Activated naive CD4-positive, alpha-beta T cell treated with Interleukin-2 at 50 U/mL for 16 hours (primary cell): ENCODE results near the gene AP5M1.
"Not testable (repeated sequence)": the region's sequence is repeated elsewhere in the genome, so short reads cannot be mapped to it uniquely, and the experiment has no call there.

ENCODE experiments used
- DNase-seq: peaks from one replicate; pipeline ENCODE4 v3.0.0-alpha.2; 2020

AP5M1 gene

GRCh38 chr14:57268161-57269069, at the start of gene AP5M1, which contains the start of gene EXOC5:
TSS of gene AP5M1 (plus strand) at chr14:57268971. CDS start at chr14:57269315, 344 bp downstream.
TSS of gene EXOC5 (minus strand) at chr14:57268905. CDS start at chr14:57268648, 257 bp downstream.
- peak; percentile 92 for DNase-seq

- no peak for DNase-seq
These were observed 46.8 kb upstream of the AP5M1 start for GRCh38 chr14:57221931-57222330.

DNA sequence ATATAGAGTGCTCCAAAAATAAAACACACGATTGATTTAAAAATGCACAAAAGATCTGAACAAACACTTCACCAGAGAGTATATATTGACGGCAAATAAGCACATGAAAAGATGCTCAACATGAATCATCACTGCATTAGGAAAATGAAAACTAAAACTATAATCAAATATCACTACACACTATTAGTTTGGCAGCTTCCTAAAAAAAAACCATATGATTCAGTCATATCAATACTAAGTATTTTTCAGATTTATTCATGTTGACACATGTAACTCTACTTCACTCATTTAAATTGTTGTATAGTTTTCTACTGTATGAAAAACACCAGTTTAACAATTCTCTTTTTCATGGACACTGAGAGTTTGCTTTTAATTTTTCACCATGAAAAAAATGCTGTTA, 41.7 kb upstream of the AP5M1 start:
- no peak for DNase-seq

DNA sequence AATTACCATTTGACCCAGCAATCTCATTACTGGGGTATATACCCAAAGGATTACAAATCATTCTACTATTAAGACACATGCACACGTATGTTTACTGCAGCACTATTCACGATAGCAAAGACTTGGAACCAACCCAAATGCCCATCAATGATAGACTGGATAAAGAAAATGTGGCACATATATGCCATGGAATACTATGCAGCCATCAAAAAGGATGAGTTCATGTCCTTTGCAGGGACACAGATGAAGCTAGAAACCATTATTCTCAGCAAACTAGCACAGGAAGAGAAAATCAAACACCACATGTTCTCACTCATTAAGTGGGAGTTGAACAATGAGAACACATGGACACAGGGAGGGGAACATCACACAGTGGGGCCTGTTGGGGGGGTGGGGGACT, 40.5 kb upstream of the AP5M1 start:
- DNase-seq, result not testable (repeated sequence)

- DNase-seq, result no peak
These were observed 36.8 kb upstream of the AP5M1 start for GRCh38 chr14:57232006-57232405.

DNA sequence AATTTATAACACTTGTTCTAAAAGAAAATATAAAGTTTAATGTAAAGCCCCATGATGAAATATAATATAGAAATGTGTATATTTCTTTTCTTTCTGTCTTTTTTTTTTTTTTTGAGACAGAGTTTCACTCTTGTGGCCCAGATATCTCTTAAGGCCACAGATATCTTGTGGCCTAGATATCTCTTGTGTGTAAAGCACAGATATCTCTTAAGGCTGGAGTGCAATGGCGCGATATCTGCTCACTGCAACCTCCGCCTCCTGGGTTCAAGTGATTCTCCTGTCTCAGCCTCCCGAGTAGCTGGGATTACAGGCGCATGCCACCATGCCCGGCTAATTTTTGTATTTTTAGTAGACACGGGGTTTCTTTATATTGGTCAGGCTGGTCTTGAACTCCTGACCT, 28.7 kb upstream of the AP5M1 start:
- DNase-seq, result not testable (repeated sequence)

DNA sequence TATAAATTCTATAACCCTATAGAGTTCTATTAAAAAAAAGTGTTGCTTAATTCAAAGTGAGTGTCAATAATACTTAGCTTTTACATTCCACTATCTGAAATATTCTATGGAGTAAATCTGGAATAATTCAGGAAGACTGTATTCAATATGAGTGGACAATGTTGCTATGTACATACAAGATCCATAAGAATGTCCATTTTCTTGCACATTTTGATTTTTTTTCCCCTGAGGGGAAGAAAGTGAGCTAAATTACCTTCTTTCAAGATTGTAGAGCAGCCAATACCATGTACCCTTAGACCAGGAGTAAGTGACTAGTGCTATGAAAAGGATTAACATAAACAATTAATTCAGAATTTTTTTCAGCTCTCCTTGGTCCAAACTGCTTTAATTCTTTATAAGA, 25.5 kb upstream of the AP5M1 start:
- no peak for DNase-seq

DNA sequence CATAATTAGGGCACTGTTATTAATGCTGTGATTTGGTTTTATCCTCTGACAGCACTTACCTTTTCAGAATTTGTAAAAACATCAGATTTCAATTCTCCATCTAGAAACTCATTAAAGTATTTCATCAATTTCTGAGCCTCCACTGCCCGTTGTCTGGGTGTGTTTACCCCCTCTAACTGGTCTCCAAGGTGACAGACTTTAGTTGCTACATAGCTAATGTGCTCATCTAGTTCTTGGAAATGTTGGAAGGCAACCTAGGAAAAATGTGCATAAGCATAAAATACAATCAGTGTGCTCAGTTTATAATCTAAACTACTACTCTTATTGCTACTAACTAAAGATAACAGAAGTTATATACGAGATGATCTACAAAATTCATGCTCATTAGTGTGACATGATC, 24.7 kb upstream of the AP5M1 start:
- no peak for DNase-seq

DNA sequence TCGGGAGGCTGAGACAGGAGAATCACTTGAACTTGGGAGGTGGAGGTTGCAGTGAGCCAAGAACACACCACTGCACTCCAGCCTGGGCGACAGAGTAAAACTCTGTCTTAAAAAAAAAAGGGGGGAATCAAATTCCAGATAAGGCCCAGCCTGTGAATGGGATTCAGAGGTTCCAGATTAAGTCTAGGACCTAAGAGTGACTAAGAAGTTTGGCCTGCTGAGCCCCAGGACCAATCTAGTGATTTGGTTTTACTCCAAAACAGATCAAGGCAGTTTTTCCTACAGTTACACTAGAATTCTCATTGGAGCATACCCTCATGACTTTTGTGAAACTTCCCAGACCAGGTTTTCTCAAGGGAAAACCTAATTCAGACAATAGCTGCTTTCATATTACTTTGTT, 22.8 kb upstream of the AP5M1 start:
- no peak for DNase-seq

DNA sequence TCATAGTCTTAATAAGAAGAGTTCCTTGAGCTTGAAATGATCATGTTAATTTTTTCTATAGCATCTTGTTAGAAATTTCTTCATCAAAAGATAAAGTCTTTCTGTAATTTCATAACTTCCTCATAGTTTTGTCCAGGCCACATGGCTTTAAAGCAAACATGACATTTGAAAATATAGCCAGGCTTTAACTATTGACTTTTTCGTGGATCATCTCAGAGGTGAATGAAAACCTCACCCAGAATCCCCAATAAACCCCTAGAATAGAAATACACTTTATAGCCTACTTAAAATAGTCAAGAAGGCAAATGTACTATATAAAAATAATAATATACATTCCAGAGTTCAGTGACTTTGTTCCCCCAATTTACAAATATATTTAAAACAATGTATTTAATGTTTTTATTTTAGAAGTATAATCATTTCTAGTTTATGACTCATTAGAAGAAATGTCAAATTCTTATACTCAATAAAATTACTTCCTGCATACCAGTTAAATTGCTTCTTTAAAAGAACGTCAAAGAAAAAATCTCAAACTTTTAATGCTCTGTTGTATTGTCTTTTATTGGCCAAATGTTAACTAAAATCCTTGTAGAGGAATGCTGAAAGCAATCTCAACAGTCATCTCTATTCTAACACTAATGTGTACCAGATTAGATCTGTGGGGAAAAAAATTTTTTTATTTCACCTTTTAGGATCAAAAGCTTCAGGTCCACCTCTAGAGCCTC, 21.7 kb upstream of the AP5M1 start:
- no peak for DNase-seq

- no peak for DNase-seq
These were observed 13.9 kb upstream of the AP5M1 start for GRCh38 chr14:57254884-57255283.

GRCh38 chr14:57258221-57258620, 10.6 kb upstream of the AP5M1 start:
- not testable (repeated sequence) for DNase-seq

DNA sequence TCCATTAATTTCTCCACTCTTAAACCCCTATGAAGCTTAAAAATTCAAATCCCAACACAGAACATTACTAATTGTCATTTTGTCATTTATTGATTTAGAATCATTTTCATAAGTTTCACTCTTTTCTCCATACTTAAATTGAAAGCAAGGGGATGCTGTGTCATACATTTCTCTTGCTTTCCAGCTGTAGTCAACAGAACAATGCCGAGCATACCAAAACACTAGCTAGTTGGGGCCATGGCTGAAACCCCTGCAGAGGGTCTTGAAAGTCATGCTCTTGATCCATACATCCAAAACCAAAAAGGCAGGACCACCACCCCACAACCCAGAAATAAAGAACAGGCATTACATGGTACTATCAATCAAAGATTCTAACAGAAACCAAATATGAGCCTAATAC, 9.1 kb upstream of the AP5M1 start:
- DNase-seq, result no peak

DNA sequence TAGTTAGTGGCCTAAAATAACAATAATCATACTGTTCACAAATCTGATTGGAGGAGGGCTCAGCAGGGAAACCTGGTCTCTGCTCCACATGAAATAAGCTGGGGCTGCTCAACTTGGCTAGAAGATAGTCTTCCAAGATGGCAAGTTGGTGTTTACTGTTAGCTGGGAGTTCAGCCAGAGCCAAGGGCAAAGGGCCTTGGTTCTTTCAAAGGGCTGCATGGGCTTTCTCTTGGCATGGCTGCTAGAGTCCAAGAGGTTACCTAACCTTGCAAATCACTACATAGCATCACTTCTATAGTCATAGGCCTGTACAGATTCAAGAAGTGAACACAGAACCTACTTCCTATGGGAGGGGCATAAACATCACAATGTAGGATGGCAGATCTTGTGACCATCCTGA, 7.2 kb upstream of the AP5M1 start:
- DNase-seq, result no peak

- DNase-seq, result no peak
These were observed 6.7 kb upstream of the AP5M1 start for GRCh38 chr14:57262117-57262516.

- DNase-seq, result no peak
These were observed 2.7 kb upstream of the AP5M1 start for GRCh38 chr14:57266065-57266464.

GRCh38 chr14:57273236-57273635, 4.5 kb downstream of the AP5M1 start:
- DNase-seq, result no peak

DNA sequence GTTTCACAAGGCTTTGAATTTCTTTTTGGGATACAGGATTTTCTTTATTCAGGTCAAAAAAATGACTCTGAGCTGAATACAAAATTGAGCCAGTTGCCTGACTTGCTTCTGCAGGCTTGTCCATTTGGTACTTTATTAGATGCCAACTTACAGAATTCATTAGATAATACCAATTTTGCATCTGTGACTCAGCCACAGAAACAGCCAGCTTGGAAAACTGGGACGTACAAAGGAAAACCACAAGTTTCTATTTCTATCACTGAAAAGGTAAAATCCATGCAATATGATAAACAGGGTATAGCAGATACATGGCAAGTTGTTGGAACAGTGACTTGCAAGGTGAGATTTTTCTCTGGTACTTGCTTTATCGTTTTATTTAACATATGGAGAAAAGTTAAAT, 5.8 kb downstream of the AP5M1 start:
- DNase-seq, result no peak

- DNase-seq, result no peak
These were observed 6.4 kb downstream of the AP5M1 start for GRCh38 chr14:57275023-57275664.

- DNase-seq, result no peak
These were observed 8.3 kb downstream of the AP5M1 start for GRCh38 chr14:57277062-57277461.

GRCh38 chr14:57287745-57288144, 19.0 kb downstream of the AP5M1 start:
- DNase-seq, result no peak

DNA sequence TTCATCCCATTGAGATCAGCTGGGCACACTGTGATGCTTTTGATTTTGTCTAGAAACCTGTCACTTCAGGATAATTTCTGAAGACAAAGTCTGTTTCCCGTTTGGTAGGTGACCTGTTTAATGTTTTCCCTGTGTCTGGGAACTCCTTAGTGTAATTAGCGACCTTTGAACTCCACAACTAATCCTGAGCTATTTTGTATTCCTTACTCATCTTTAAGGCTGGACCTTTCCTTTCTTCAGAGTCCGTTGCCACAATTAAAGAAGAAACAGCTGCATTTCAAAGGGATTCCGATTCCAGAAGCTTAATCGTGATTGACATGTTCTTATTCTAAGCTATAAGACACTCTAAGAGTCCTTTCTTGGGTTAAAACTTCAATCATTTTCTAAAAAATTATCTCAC, 22.0 kb downstream of the AP5M1 start:
- DNase-seq, result no peak
